ENCODE data around the gene LNX2.
A peak's percentile ranks its signal among the peaks of the same experiment; 100 is the strongest.

LNX2 gene

DNA sequence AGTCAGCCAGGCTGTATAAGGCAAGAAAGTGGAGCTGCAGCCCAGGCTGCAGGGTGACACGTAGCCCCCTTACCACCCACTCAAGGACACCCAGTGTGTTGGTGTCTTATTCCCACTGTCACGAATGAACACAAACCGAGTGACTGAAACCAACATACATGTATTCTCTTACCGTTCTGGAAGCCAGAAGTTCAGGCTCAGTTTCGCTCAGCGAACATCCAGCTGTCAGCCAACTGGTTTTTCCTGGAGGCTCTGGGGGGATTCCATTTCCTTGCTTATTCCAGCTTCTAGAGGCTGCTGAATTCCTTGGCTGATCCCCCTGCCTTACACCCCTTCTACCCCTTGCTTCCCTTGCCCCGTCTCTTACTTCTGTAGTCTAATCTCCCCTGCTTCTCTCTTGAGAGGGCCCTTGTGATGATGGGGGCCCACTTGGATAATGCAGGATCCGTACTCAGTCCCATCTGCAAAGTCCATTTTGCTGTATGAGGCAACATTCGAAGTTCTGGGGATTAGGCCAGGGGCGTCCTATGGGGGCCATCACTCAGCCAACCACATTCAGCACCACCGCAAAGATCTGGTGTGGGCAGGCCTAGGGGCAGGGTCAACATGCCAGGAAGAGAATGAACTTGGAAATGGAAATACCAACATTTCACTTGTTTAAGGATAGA, 122.6 kb downstream of the LNX2 start:
- no peak for DNase-seq

DNA sequence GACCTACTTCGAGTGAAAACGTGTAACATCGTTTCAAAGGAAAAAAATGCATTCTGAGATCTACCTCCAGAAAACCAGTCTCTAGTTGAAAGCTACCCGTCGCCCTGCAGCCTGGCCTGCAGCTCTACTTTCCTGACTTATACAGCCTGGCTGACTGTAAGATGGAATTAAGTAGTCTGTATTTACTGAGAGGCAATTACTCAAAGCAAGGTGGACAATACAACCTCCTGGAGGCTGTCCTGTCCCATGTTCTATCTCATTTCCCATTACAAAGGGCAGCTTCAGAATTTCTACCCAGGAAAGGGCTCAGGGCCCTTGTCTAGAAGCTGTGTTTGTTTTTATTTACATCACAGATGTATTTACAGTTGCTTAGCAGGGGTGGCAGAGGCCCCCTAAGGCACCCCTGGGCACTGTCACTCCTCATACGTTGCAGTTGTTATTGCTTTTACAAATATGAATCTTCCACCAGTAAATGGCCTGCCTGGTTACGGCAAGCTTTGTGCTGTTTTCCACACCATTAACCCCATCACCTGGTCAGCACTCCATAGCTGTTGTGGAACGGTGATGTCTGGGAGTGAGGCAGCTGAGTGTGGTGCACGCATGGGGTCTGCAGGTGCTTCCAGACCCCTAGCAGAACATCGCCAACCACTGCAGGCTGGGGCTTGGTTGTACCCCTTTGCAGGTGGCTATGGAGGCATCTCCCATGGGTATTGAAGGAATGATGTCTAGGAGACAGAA, 123.6 kb downstream of the LNX2 start:
- peak; percentile 8 for DNase-seq

DNA sequence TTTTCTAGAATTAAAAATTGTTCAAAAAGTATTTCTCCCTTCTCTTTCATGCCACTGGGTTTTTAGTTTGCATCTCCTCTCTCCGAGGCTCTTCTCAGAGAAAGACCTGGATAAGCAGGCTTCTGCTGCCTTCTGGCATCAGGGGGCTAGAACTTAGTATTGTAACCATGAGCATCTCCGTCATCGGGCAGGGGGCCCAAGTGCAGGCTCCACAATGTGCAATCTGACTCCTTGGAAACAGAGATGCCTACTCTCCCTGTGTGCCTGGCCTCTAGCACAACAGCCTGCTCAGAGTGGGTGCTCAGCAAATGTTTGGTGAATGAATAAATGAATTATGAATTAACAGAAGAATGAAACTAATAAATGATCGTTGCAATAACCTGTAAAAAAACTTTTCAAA, 124.3 kb downstream of the LNX2 start:
- DNase-seq: no peak
